AG04450 (cell line): ENCODE data around the gene FGF14. TPM values are rescaled to one million over a fixed set of nuclear protein-coding genes. Genes with fewer than 3 reads are reported as not detected.

Experiments used
- CTCF ChIA-PET: fragments of 300-600, 350-600 bp; formaldehyde crosslinking; extraction: SDS; loops from one replicate; lab custom pipeline; 2022; ENCODE audit warnings: antibody characterized with exemption, inconsistent platforms; lab: Charles Lee
- POLR2A ChIA-PET: fragments of 350-600 bp; formaldehyde crosslinking; extraction: SDS; loops from one replicate; lab custom pipeline; 2021; ENCODE audit warnings: antibody characterized with exemption, inconsistent platforms; lab: Yijun Ruan, JAX
- DNase-seq: peaks from one replicate; pipeline ENCODE4 v3.0.0-alpha.2; 2011; ENCODE audit warnings: low read depth, low spot score
- H3K27ac ChIP-seq: one replicate; pipeline ENCODE4 v1.5.1; 2012; ENCODE audit warnings: low read depth, low read length, control low read depth
- H3K27me3 ChIP-seq: one replicate; pipeline ENCODE4 v1.6.0; 2012; ENCODE audit warnings: low read length; ENCODE audit not compliant: control insufficient read depth, insufficient read depth
- H3K4me3 ChIP-seq: 2 replicates; pipeline ENCODE4 v1.5.1; 2011; ENCODE audit warnings: mild to moderate bottlenecking, low read depth, low read length, control low read depth
- H3K9me3 ChIP-seq: 2 replicates; pipeline ENCODE4 v1.5.1; 2012; ENCODE audit warnings: low read length; ENCODE audit not compliant: control insufficient read depth, insufficient read depth
- CTCF ChIP-seq: IDR thresholded peaks from 2 replicates; pipeline ENCODE4 v1.5.1; 2011; ENCODE audit warnings: low read depth, low read length, control low read depth, inconsistent platforms
- polyA plus RNA-seq: library from polyadenylated mRNA; depleted of rRNA; stranded (reverse); fragments of >200 nt; gene quantifications from 2 replicates; pipeline ENCODE4 v1.2.3, GENCODE V29; 2011

FGF14 gene
- polyA plus RNA-seq, 1 experiment = 0.01 TPM

DNA sequence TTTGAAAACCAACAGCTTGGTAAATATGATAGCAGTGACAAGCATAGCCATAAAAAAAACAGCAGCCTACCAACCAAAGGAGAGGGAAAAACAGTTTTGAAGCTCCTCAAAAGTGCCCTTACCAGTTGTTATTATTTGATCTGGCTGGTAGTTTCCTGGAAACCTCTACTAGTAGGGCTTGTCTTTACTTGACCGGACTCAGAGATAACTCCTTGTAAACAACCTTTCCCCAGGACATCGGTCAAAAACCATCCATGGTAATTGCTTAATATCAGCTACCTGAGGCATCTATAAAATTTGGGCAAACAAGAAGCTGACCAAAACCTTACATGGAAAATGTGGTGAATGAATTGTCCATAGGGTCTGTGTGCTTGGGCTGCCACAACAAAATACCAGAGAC, 210.9 kb downstream of the FGF14 start:
- no peak for DNase-seq
- Histone ChIP-seq H3K4me3 (no peak overlapping the region), H3K9me3 (no peaks in the 10 kb centered on the region), H3K27ac (no peak overlapping the region), H3K27me3 (no peaks in the 10 kb centered on the region)
- CTCF ChIA-PET = interaction anchor here (1.6 kb wide), 1 partner anchor 365 kb away, joined by 3 read pairs; no protein-coding TSS in a partner anchor
- TF ChIP-seq CTCF = no peak
- POLR2A ChIA-PET = no interaction called here

DNA sequence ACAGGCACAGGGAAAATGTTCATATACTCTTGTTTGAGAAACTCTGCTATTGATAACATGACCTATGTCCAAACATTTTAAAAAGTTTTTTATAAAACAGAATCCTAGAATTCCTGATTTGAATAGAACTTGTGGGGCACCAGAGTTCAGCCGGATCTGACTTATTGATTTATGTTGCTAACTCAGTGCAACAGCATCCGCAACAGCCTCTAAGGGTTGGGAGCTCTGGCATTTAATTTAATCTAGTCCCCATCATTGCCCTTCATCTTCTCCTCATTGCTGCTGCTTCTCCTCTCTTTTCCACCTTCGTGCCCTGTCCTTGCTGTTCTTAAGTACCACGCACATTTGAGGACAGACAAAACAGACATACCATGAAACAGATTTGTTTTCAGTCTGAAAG, 214.5 kb downstream of the FGF14 start:
- Histone ChIP-seq H3K27ac (no peak overlapping the region), H3K27me3 (no peaks in the 10 kb centered on the region), H3K9me3 (no peaks in the 10 kb centered on the region), H3K4me3 (no peak overlapping the region)
- DNase-seq = no peak
- CTCF ChIA-PET = no interaction called here
- no peak for TF ChIP-seq CTCF
- POLR2A ChIA-PET = no interaction called here

GRCh38 chr13:102185375-102185984, 216.4 kb downstream of the FGF14 start:
- Histone ChIP-seq H3K27ac (no peak overlapping the region), H3K4me3 (no peak overlapping the region), H3K9me3 (no peaks in the 10 kb centered on the region), H3K27me3 (no peaks in the 10 kb centered on the region)
- no peak for TF ChIP-seq CTCF
- CTCF ChIA-PET = no interaction called here
- POLR2A ChIA-PET = no interaction called here
- no peak for DNase-seq

DNA sequence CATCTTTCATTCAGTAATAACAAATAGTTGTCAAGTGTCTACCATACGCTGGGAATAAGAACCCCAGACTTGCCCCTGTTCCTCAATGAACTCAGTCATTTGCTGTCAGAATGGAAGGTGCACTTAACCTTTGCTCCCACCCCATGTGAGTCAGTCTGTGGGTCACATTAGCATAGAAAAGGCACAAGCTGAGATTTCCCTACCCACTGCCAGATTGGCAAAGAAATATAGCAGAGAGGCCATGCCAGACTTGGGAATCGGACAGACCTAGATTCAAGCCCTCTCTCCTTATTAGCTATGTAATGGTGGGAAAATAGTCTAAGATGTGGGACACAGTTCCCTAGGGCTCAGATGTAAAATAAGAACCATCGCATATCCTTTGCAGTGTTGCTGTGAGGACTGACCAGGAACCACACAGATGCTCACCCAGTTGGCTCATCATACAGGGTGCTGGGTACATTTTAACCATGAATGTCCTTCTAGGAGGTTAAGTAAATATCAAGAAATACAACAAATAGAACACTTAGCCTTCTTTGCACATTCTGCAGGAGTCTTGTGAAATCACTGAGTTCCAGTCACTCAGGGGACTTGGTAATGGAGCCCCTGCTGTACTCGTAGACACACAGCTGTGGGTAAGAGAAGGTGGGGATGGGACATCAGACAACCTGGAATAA, 218.2 kb downstream of the FGF14 start:
- no peaks in the 10 kb centered on the region for H3K27me3 ChIP-seq
- H3K27ac ChIP-seq = no peak overlapping the region
- ChIA-PET POLR2A (no interaction called here), CTCF (interaction anchor here (1.3 kb wide), 1 partner anchor 41 kb away, joined by 3 read pairs; no protein-coding TSS in a partner anchor)
- TF ChIP-seq CTCF = no peak
- H3K4me3 ChIP-seq = no peak overlapping the region
- DNase-seq = no peak
- H3K9me3 ChIP-seq = no peaks in the 10 kb centered on the region

- H3K27me3 ChIP-seq = no peaks in the 10 kb centered on the region
- CTCF ChIA-PET = no interaction called here
- H3K4me3 ChIP-seq = no peak overlapping the region
Observed at GRCh38 chr13:102182170-102182569, 219.7 kb downstream of the FGF14 start.

More at GRCh38 chr13:102182170-102182569, 219.7 kb downstream of the FGF14 start:
- no peak for TF ChIP-seq CTCF
- H3K9me3 ChIP-seq = no peaks in the 10 kb centered on the region
- POLR2A ChIA-PET = no interaction called here
- no peak overlapping the region for H3K27ac ChIP-seq
- DNase-seq = no peak
